Mesenchymal stem cell (in vitro differentiated cells and primary cell): ENCODE measurements around the gene CACNA2D3.
A peak's percentile ranks its signal among the peaks of the same experiment; 100 is the strongest.

Experiments
- DNase-seq: peaks from one replicate; pipeline ENCODE4 v3.0.0-alpha.2; 2013
- H2AFZ ChIP-seq: one replicate; pipeline ENCODE4 v1.6.1; 2013; ENCODE audit warnings: low read depth, mild to moderate bottlenecking, control low read depth, inconsistent platforms, low read length, moderate library complexity
- H2AK5ac ChIP-seq: 2 replicates; pipeline ENCODE4 v1.6.1; 2013; ENCODE audit warnings: low read length, moderate library complexity, mild to moderate bottlenecking, inconsistent platforms; ENCODE audit not compliant: severe bottlenecking
- H2BK120ac ChIP-seq: one replicate; pipeline ENCODE4 v1.6.1; 2013; ENCODE audit warnings: low read depth, mild to moderate bottlenecking, inconsistent platforms, low read length, moderate library complexity
- H2BK12ac ChIP-seq, 2 experiments: one replicate each; pipeline ENCODE4 v1.6.1; 2013; ENCODE audit warnings: inconsistent platforms in 2 of 2, low read length in 2 of 2, mild to moderate bottlenecking in 2 of 2, moderate library complexity in 2 of 2, control low read depth in 1 of 2
- H2BK15ac ChIP-seq: one replicate; pipeline ENCODE4 v1.6.1; 2013; ENCODE audit warnings: mild to moderate bottlenecking, low read depth, inconsistent platforms; ENCODE audit not compliant: poor library complexity, severe bottlenecking
- H2BK5ac ChIP-seq: 2 replicates; pipeline ENCODE4 v1.6.1; 2013; ENCODE audit warnings: low read depth, mild to moderate bottlenecking, low read length, control low read depth, inconsistent platforms; ENCODE audit not compliant: poor library complexity, severe bottlenecking
- H3K14ac ChIP-seq, 2 experiments: one replicate each; pipeline ENCODE4 v1.6.1; 2013; ENCODE audit warnings: inconsistent platforms in 2 of 2, low read length in 2 of 2, control low read depth in 1 of 2, mild to moderate bottlenecking in 1 of 2, moderate library complexity in 1 of 2
- H3K18ac ChIP-seq, 2 experiments: one replicate each; pipeline ENCODE4 v1.6.1; 2013; ENCODE audit warnings: inconsistent platforms in 2 of 2, low read length in 2 of 2, control low read depth in 1 of 2, low read depth in 1 of 2, mild to moderate bottlenecking in 1 of 2
- H3K23ac ChIP-seq, 2 experiments: one replicate each; pipeline ENCODE4 v1.6.1; 2013; ENCODE audit warnings: inconsistent platforms in 2 of 2, low read length in 2 of 2, mild to moderate bottlenecking in 2 of 2, moderate library complexity in 2 of 2, control low read depth in 1 of 2
- H3K27ac ChIP-seq: 2 replicates; pipeline ENCODE4 v1.5.1; 2013; ENCODE audit warnings: mild to moderate bottlenecking, moderate library complexity, low read length, control low read depth, inconsistent platforms; ENCODE audit not compliant: poor library complexity, severe bottlenecking
- H3K27me3 ChIP-seq, 2 experiments: 2 replicates each; pipeline versions ENCODE4 v1.6.1 to v1.7.0; 2013; ENCODE audit warnings: low read length in 2 of 2, mild to moderate bottlenecking in 2 of 2, moderate library complexity in 2 of 2, control low read depth in 1 of 2, inconsistent platforms in 1 of 2; ENCODE audit not compliant: control insufficient read depth in 1 of 2, insufficient read depth in 1 of 2
- H3K36me3 ChIP-seq, 2 experiments: 2 replicates each; pipeline versions ENCODE4 v1.6.1 to v1.7.0; 2013; ENCODE audit warnings: low read length in 2 of 2, control low read depth in 1 of 2, inconsistent platforms in 1 of 2, low read depth in 1 of 2, mild to moderate bottlenecking in 1 of 2; ENCODE audit not compliant: insufficient read depth in 2 of 2, control insufficient read depth in 1 of 2
- H3K4ac ChIP-seq, 2 experiments: one replicate each; pipeline ENCODE4 v1.6.1; 2013; ENCODE audit warnings: inconsistent platforms in 2 of 2, low read length in 2 of 2, mild to moderate bottlenecking in 2 of 2, moderate library complexity in 2 of 2, control low read depth in 1 of 2, low read depth in 1 of 2
- H3K4me1 ChIP-seq: 2 replicates; pipeline ENCODE4 v1.6.1; 2013; ENCODE audit warnings: low read depth, low read length, control low read depth; ENCODE audit not compliant: control insufficient read depth, insufficient read depth
- H3K4me2 ChIP-seq: 2 replicates; pipeline ENCODE4 v1.6.1; 2013; ENCODE audit warnings: low read length, mild to moderate bottlenecking, inconsistent platforms; ENCODE audit not compliant: poor library complexity, severe bottlenecking
- H3K4me3 ChIP-seq, 2 experiments: 2 replicates each; pipeline versions ENCODE4 v1.5.1 to v1.7.0; 2013; ENCODE audit warnings: low read length in 2 of 2, mild to moderate bottlenecking in 2 of 2, control low read depth in 1 of 2, low read depth in 1 of 2; ENCODE audit not compliant: insufficient read depth in 1 of 2
- H3K79me1 ChIP-seq: replicated peaks from 2 replicates; pipeline ENCODE4 v1.6.1; 2013; ENCODE audit warnings: mild to moderate bottlenecking, control low read depth, low read length, inconsistent platforms; ENCODE audit not compliant: poor library complexity, severe bottlenecking
- H3K9ac ChIP-seq: 2 replicates; pipeline ENCODE4 v1.7.0; 2013; ENCODE audit warnings: mild to moderate bottlenecking, low read length, moderate library complexity
- H3K9me3 ChIP-seq: 2 replicates; pipeline ENCODE4 v1.7.0; 2013; ENCODE audit warnings: mild to moderate bottlenecking, low read length; ENCODE audit not compliant: control insufficient read depth
- H4K8ac ChIP-seq: one replicate; pipeline ENCODE4 v1.6.1; 2013; ENCODE audit warnings: inconsistent platforms, mild to moderate bottlenecking, low read length, moderate library complexity
- H4K91ac ChIP-seq: one replicate; pipeline ENCODE4 v1.6.1; 2013; ENCODE audit warnings: mild to moderate bottlenecking, low read length, inconsistent platforms
- WGBS: methylation state at CpG from one replicate; pipeline ENCODE4 v1.1.7; 2013; ENCODE audit warnings: mixed read lengths; 5-methylcytosine and 5-hydroxymethylcytosine counted together

The CACNA2D3 gene

DNA sequence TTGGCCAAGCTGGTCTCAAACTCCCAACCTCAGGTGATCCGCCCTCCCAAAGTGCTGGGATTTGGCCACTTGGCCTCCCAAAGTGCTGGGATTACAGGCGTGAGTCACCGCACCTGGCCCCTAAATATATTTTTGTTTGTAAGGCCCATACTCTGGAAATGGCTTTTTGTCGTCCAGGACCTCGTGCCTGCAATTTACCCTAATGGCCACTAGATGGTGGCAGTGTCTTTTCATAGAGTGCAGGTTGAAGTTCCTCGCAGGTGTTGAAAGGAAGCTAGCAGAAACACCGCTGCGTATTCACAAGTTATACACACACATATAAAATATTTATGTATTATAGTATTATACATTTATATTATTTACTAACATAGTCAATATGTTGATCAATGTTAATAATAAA lies 708.3 kb downstream of the CACNA2D3 start:
- no peak overlapping the region for H3K4me2 ChIP-seq
- H2BK15ac ChIP-seq: no peak overlapping the region
- 33% methylated on average over 5 of the region's 8 CpGs for WGBS
- no peak overlapping the region for H3K4ac ChIP-seq
- H3K27ac ChIP-seq: no peak overlapping the region
- H2AK5ac ChIP-seq: no peak overlapping the region
- H3K4me1 ChIP-seq: no peaks in the 10 kb centered on the region
- H3K18ac ChIP-seq: no peak overlapping the region
- peaks cover 0 to 5% of the 10 kb centered on the region in 2 experiments for H3K27me3 ChIP-seq
- H3K9ac ChIP-seq: no peak overlapping the region
- no peak overlapping the region for H3K4me3 ChIP-seq
- no peak overlapping the region for H2AFZ ChIP-seq
- DNase-seq: peak; percentile 25
- no peak overlapping the region for H3K14ac ChIP-seq
- no peak overlapping the region for H2BK12ac ChIP-seq
- H3K36me3 ChIP-seq: no peaks in the 10 kb centered on the region
- no peak overlapping the region for H2BK5ac ChIP-seq
- H3K9me3 ChIP-seq: no peaks in the 10 kb centered on the region
- H3K79me1 ChIP-seq: no peaks in the 10 kb centered on the region
- H3K23ac ChIP-seq: no peak overlapping the region
- no peak overlapping the region for H4K8ac ChIP-seq
- no peak overlapping the region for H2BK120ac ChIP-seq
- H4K91ac ChIP-seq: no peak overlapping the region

DNA sequence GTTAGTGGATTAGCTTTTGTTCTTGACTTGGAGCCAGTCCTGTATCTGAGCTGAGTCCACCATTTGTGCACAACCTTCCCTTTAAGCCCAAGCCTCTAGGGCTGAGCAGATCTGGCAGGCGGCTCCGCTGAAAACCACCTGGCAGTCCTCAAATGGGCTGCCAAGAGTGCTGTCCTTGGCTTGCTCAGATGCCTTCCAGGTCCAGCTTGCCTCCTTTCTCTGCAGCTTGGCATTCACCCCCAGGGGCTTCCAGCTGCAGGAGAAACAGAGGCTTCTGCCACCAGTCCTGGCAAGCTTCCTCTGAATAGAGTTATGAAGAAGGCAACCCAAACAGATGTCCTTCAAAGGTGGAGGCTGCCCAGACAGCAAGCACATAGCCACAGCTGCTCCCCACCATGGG lies 708.8 kb downstream of the CACNA2D3 start:
- Histone ChIP-seq H3K27me3 (peaks cover 0 to 5% of the 10 kb centered on the region in 2 experiments), H2BK12ac (no peak overlapping the region), H3K4me1 (no peaks in the 10 kb centered on the region), H4K8ac (no peak overlapping the region), H2BK5ac (no peak overlapping the region), H3K9me3 (no peaks in the 10 kb centered on the region), H2AK5ac (no peak overlapping the region), H3K9ac (no peak overlapping the region), H2BK120ac (no peak overlapping the region), H4K91ac (no peak overlapping the region), H3K18ac (no peak overlapping the region), H3K4me2 (no peak overlapping the region), H3K4me3 (no peak overlapping the region), H3K4ac (no peak overlapping the region), H3K27ac (no peak overlapping the region), H3K23ac (no peak overlapping the region), H2BK15ac (no peak overlapping the region), H3K79me1 (no peaks in the 10 kb centered on the region), H2AFZ (no peak overlapping the region), H3K36me3 (no peaks in the 10 kb centered on the region), H3K14ac (no peak overlapping the region)
- 95% methylated on average over 2 of the region's 2 CpGs for WGBS
- DNase-seq: no peak

DNA sequence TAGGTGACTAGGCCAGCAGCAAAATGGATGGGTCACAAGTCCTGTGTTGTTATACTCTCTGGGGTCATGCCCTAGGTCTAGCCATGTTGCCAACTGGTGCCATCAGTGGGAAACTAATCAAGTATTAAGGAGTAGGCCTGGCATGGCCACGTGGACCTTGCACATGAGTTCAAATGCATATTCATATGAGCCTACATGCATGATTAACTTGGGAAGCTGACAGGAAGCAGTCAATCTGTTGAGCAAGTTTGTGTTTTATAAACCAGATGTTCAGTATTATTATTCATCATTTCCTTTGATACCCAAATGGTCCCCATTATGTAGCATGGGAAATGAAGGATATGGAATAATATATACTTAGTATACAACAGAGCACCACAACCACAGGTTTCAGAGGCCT lies 710.5 kb downstream of the CACNA2D3 start:
- no peak overlapping the region for H4K8ac ChIP-seq
- no peak overlapping the region for H3K27ac ChIP-seq
- H2AK5ac ChIP-seq: no peak overlapping the region
- H3K27me3 ChIP-seq: peaks cover 0 to 5% of the 10 kb centered on the region in 2 experiments
- no peak overlapping the region for H3K4me3 ChIP-seq
- no peak overlapping the region for H2BK15ac ChIP-seq
- peaks cover 2% of the 10 kb centered on the region for H3K4me1 ChIP-seq
- H3K4me2 ChIP-seq: no peak overlapping the region
- DNase-seq: no peak
- no peak overlapping the region for H3K4ac ChIP-seq
- H3K18ac ChIP-seq: no peak overlapping the region
- H3K14ac ChIP-seq: no peak overlapping the region
- H3K9me3 ChIP-seq: no peaks in the 10 kb centered on the region
- H3K79me1 ChIP-seq: no peaks in the 10 kb centered on the region
- H2AFZ ChIP-seq: no peak overlapping the region
- no peak overlapping the region for H3K23ac ChIP-seq
- no peak overlapping the region for H3K9ac ChIP-seq
- H4K91ac ChIP-seq: no peak overlapping the region
- H3K36me3 ChIP-seq: no peaks in the 10 kb centered on the region
- H2BK12ac ChIP-seq: no peak overlapping the region
- 90% methylated on average over 1 of the region's 1 CpG for WGBS
- no peak overlapping the region for H2BK5ac ChIP-seq
- no peak overlapping the region for H2BK120ac ChIP-seq

DNA sequence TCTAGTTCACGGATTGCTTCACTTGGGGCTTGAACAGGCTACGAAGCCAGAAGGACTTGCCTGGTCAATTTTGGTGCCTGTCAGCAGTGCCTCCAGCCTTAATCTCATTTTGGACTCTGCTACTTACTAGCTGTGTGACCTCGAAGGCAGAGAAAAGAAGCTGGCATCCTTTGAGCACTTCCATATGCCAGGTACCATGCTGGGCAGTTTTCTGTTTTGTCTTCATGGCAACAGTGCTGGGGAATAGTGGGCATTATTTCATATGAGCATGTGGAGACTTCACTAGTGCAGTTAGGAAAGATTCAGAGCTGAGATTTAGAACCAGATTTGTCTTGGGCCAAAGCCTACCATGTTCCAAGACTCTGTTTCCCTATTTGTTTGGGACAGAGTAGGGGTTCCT lies 713.3 kb downstream of the CACNA2D3 start:
- no peak overlapping the region for H2AFZ ChIP-seq
- no peak overlapping the region for H3K4ac ChIP-seq
- no peak overlapping the region for H3K23ac ChIP-seq
- no peak overlapping the region for H4K91ac ChIP-seq
- H3K79me1 ChIP-seq: no peaks in the 10 kb centered on the region
- peak overlapping the region; percentile 60 for H2BK15ac ChIP-seq
- no peak overlapping the region for H3K14ac ChIP-seq
- no peaks in the 10 kb centered on the region for H3K36me3 ChIP-seq
- H4K8ac ChIP-seq: no peak overlapping the region
- H3K4me3 ChIP-seq: no peak overlapping the region
- no peak overlapping the region for H3K9ac ChIP-seq
- no peak overlapping the region for H3K27ac ChIP-seq
- no peak overlapping the region for H2AK5ac ChIP-seq
- H3K4me2 ChIP-seq: no peak overlapping the region
- H3K18ac ChIP-seq: no peak overlapping the region
- no peaks in the 10 kb centered on the region for H3K27me3 ChIP-seq
- no peak overlapping the region for H2BK120ac ChIP-seq
- H3K9me3 ChIP-seq: no peaks in the 10 kb centered on the region
- H2BK5ac ChIP-seq: no peak overlapping the region
- no peak for DNase-seq
- H2BK12ac ChIP-seq: no peak overlapping the region
- peaks cover 2% of the 10 kb centered on the region for H3K4me1 ChIP-seq
- WGBS: 92% methylated on average over 3 of the region's 3 CpGs
